ENCODE results near the gene VWF. TPM values are rescaled to one million over a fixed set of nuclear protein-coding genes. Genes with fewer than 3 reads are reported as not detected.

The VWF gene
- total RNA-seq, 6 experiments from 2014 or later = 5.7 to 16.6 (median 9.6) TPM

DNA sequence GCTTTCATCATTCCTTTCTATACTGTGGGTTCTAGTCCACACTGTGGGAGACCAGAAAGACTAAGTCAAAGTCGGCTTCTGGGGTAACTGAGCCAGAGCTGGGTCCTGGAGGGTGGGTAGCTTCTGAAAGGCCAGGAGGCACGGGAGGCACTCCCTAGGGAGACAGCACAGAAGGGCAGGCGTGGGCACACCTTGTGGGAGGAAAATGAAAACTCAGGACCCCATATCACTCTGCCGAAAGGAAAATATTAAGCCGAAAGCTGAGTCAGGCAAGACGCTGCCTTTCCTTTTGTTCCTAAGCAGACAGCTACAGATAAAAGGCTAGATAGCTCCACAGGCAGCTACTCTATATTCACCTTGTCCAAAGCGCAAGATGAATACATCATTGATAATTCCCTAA lies 200.1 kb downstream of the VWF start:
- Histone ChIP-seq H3K36me3 (no peaks in the 10 kb centered on the region), H3K4me1 (no peaks in the 10 kb centered on the region), H3K4me3 (no peak overlapping the region), H3K9me3 (no peaks in the 10 kb centered on the region), H3K27me3 (no peaks in the 10 kb centered on the region), H3K27ac (no peak overlapping the region)
- WGBS (ENCODE audit: insufficient coverage, low coverage, low lambda C conversion rate, missing lambda C conversion rate) = 50% methylated on average over 4 of the region's 7 CpGs
- TF ChIP-seq, protein P1, sequence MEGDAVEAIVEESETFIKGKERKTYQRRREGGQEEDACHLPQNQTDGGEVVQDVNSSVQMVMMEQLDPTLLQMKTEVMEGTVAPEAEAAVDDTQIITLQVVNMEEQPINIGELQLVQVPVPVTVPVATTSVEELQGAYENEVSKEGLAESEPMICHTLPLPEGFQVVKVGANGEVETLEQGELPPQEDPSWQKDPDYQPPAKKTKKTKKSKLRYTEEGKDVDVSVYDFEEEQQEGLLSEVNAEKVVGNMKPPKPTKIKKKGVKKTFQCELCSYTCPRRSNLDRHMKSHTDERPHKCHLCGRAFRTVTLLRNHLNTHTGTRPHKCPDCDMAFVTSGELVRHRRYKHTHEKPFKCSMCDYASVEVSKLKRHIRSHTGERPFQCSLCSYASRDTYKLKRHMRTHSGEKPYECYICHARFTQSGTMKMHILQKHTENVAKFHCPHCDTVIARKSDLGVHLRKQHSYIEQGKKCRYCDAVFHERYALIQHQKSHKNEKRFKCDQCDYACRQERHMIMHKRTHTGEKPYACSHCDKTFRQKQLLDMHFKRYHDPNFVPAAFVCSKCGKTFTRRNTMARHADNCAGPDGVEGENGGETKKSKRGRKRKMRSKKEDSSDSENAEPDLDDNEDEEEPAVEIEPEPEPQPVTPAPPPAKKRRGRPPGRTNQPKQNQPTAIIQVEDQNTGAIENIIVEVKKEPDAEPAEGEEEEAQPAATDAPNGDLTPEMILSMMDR (IDR thresholded peaks at IDR 0.05) = no peak
- TF ChIP-seq POLR2A (IDR thresholded peaks at IDR 0.05) = no peak
- DNase-seq = no peak
- intact Hi-C loops (cut with DNase I) = no loop called here
- ATAC-seq = no peak

DNA sequence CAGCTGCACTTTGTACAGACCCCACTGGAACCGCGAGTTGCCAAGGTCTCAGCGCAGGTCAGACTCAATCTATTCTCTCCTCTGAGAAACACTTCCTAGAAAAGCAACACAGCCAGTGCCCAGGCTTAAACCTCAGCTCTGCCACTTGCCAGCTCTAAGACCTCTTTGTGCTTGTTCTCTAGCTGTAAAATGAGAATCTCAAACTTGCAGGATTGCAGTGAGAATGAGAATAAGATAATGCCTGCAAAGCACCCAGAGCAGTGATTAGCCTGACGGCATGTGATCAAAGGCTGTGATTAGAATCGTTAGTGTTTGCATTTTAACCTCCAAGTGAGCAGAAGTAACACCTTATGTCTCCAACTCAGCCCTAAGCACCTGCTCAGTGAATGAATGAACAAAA lies 200.7 kb downstream of the VWF start:
- TF ChIP-seq POLR2A (IDR thresholded peaks at IDR 0.05) = no peak
- TF ChIP-seq, protein P1 (IDR thresholded peaks at IDR 0.05) = no peak
- intact Hi-C loops (cut with DNase I) = no loop called here
- no peak overlapping the region for H3K4me3 ChIP-seq
- WGBS (ENCODE audit: insufficient coverage, low coverage, low lambda C conversion rate, missing lambda C conversion rate) = 50% methylated on average over 4 of the region's 5 CpGs
- no peaks in the 10 kb centered on the region for H3K9me3 ChIP-seq
- DNase-seq (no peak), ATAC-seq (no peak)
- H3K27ac ChIP-seq = no peak overlapping the region
- H3K27me3 ChIP-seq = no peaks in the 10 kb centered on the region
- no peaks in the 10 kb centered on the region for H3K36me3 ChIP-seq
- no peaks in the 10 kb centered on the region for H3K4me1 ChIP-seq

DNA sequence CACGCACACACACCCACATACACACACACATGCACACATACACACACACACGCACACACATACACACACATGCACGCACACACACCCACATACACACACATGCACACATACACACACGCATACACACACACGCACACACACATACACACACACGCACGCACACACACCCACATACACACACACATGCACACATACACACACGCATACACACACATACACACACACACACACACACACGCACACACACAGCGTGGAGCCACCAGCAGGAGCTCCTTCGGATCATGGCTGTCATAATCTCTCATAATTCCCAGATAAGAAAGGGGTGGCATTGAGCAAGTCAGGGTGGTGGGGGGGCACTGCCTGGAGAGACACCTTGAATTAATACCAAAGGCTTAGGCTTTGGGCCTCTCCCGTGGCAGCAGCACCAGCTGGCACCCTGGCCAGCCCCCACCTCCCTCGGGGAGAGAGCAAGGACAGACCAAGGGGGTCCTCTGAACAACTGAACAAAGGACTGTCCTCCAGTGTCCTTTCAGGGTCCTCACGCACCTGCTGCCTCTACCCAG lies 201.3 kb downstream of the VWF start:
- no peak overlapping the region for H3K4me3 ChIP-seq
- no peak overlapping the region for H3K27ac ChIP-seq
- intact Hi-C loops (cut with DNase I) = no loop called here
- ATAC-seq (no peak), DNase-seq (no peak)
- no peaks in the 10 kb centered on the region for H3K9me3 ChIP-seq
- H3K36me3 ChIP-seq = no peaks in the 10 kb centered on the region
- no peaks in the 10 kb centered on the region for H3K27me3 ChIP-seq
- H3K4me1 ChIP-seq = no peaks in the 10 kb centered on the region
- 59% methylated on average over 5 of the region's 14 CpGs for WGBS (ENCODE audit: insufficient coverage, low coverage, low lambda C conversion rate, missing lambda C conversion rate)
- no peak for TF ChIP-seq POLR2A (IDR thresholded peaks at IDR 0.05)
- TF ChIP-seq, protein P1 (IDR thresholded peaks at IDR 0.05) = no peak

DNA sequence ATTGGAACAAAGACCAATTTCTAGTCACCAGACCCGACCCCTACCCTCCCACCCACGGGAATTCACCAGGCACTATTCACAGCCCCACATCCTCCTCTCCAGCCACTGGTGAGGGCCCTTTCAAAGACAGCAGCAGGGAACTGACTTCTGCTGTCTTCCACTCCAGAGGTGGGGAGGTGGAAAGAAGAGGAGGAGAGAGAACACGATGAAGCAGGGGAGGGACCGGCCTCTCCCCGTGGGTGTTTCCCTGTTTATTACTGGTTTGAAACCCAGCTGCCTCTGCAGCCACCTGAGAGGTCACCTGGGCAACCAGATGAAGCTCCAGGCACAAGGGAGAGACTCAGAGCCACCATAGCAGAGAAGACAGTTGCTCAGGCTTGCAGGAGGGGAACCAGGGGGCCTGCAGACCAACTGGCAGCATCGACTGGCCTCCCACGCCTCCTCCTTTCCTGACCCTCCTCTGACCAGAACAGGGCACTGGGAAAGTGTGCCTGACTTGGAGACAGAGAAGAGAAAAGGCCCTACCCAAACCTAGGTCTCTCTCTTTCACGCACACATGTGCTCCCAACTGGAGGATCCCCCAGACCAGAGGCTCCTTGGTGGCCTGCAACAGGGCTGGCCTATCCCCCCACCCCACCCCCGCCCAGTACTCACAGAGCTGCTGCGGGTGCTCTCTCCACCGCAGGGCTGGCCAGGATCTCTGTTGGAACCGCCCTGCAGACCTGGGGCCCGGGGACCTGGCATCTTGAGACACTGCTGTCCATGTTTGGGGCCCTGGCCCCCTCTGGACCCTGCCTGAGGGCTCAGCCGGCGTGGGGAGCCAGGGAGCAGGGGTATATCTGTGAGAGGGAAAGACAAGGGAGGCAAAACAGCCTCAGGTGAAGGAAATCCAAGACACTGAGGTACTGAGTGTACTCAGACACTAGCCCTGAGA lies 202.2 kb downstream of the VWF start:
- intact Hi-C loops (cut with DNase I) = no loop called here
- no peak for DNase-seq
- H3K4me3 ChIP-seq = no peak overlapping the region
- H3K4me1 ChIP-seq = no peaks in the 10 kb centered on the region
- H3K36me3 ChIP-seq = no peaks in the 10 kb centered on the region
- WGBS (ENCODE audit: insufficient coverage, low coverage, low lambda C conversion rate, missing lambda C conversion rate) = 58% methylated on average over 12 of the region's 15 CpGs
- no peaks in the 10 kb centered on the region for H3K27me3 ChIP-seq
- H3K27ac ChIP-seq = no peak overlapping the region
- no peaks in the 10 kb centered on the region for H3K9me3 ChIP-seq
- TF ChIP-seq, protein P1 (IDR thresholded peaks at IDR 0.05) = no peak
- TF ChIP-seq POLR2A (IDR thresholded peaks at IDR 0.05) = no peak
- no peak for ATAC-seq

All from right lobe of liver (tissue), 6 donors.